HG03565 (cell line): ENCODE results near the gene BEAN1.
"Not testable (repeated sequence)": the region's sequence is repeated elsewhere in the genome, so short reads cannot be mapped to it uniquely, and the experiment has no call there.

Source experiments
- ATAC-seq: cut with Tn5 transposase; IDR thresholded peaks from one replicate; pipeline ENCODE4 v1.9.1; 2021; ENCODE audit warnings: mild to moderate bottlenecking, moderate library complexity; ENCODE audit not compliant: unreplicated experiment

The BEAN1 gene

DNA sequence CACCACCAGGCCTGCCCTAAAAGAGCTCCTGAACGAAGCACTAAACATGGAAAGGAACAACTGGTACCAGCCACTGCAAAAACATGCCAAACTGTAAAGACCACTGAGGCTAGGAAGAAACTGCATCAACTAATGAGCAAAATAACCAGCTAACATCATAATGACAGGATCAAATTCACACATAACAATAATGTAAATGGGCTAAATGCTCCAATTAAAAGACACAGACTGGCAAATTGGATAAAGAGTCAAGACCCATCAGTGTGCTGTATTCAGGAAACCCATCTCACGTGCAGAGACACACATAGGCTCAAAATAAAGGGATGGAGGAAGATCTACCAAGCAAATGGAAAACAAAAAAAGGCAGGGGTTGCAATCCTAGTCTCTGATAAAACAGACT lies 70.8 kb downstream of the BEAN1 start:
- not testable (repeated sequence) for ATAC-seq

DNA sequence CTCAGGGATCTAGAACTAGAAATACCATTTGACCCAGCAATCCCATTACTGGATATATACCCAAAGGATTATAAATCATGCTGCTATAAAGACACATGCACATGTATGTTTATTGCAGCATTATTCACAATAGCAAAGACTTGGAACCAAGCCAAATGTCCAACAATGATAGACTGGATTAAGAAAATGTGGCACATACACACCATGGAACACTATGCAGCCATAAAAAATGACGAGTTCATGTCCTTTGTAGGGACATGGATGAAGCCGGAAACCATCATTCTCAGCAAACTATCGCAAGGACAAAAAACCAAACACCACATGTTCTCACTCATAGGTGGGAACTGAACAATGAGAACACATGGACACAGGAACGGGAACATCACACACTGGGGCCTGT lies 74.5 kb downstream of the BEAN1 start:
- not testable (repeated sequence) for ATAC-seq

DNA sequence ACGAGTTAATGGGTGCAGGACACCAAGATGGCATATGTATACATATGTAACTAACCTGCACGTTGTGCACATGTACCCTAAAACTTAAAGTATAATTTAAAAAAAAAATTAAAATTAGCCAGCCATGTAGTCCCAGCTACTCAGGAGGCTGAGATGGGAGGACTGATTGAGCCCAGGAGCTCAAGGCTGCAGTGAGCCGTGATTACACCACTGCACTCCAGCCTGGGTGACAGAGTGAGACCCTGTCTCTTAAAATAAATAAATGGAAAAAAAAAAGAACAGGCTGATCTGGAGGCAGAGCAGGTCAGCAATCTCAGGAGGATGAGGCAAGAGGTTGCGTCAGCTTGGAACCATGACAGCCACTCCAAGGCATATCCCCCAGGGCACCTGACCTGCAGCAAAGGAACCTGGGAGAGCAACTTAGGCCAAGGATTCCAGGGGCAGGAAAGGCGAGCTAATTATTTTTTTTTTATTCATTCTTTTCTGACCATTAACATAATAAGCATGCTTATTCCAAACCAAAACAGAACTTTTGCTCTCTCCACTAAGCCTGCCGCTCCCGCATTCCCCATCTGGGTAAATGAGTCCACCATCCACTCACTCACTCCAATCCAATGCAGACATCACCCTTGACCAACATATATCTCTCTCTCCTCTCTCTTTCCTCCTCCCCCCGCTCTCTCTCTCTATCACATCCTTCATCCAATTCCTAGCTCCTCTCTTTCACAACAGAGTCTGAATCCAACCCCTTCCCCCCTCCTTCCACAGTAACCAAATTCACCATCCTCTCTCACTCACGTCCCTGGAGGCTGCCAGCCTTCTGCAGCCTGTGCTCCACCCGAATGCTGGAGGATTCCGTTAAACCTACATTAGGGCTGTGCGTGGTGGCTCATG lies 75.2 kb downstream of the BEAN1 start:
- no peak for ATAC-seq

DNA sequence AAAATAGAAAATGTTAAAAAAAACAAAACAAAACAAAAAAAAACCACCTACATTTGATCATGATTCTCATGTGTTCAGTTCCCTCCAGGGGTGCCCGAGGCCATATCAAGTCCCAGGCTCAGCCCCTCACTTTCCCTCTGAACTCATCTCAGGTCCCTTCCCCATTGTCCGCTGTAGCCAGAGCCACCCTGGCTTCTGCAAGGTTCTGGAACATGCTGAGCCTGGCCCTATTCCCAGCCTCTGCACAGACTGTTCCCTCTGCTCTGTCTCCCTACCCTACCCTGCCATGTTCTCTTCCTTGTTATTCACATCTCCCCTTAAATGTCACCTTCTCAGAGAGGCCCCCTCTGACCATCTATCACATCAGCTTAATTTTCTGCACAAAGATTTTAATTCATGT lies 75.9 kb downstream of the BEAN1 start:
- no peak for ATAC-seq

DNA sequence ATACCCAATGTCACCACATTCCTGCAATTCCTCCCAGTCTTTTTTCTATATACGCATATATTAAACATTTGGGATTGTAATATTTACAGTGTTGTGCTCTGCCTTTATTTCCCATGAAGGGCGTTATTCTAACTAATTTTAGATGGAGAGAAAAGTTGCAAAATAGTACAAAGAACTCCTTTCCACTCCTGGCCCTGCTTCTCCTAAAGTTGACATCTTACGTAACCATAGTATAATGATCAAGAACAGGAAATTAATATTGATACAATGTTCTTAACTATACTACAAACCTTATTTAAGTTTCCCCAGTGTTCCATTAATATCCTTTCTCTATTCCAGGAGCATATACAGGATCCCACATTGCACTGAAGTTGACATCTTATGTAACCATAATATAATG lies 76.5 kb downstream of the BEAN1 start:
- no peak for ATAC-seq

DNA sequence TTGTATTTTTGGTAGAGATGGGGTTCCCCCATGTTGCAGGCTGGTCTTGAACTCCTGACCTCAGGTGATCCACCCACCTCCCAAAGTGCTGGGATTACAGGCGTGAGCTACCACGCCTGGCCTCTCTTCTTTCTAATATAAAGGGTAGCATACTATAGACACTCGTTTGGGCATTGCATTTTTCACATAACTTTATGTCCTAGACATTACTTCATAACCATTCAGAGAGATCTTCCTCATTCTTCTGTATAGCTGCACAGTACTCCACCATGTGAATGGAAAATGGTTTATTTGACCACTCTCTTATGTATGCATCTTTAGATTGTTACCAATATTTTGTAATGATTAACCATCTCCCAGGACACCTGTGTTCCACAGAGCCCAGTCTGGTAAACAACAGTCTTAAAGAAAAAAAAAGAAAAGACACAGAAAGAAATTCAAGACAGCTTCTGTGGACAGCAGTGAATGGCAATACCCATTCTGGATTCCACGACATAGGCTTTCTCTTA lies 80.7 kb downstream of the BEAN1 start:
- ATAC-seq, result no peak

DNA sequence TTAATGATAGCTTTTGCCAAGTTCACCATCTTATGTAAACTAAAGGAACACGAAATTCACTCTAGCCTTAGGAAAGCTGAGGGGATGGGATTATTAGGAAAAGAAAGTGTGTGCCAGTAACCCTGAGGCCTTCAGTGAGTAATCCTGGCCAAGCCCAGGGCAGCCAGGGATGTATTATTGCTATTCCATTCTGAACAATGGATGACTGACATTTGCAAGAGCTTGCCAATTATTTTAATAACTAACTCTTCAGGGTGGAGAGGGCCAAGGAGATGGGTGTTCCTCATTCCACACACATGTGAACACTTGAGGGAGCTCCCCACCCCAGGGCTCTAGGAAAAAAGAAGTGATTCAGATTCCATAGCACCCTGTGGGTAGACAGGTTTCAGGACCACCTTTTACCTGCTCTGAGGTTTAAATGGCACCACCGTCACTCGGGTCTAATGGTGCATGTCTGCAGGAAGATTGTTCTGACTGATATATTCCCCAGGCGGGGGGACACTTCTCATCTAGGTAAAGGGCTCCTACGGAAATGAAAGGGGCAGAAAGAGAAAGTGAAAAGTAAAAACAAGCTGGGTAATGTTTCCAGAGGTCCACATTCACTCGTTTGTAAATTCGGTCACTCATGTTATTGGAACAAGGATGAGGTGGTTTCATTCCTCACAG lies 81.3 kb downstream of the BEAN1 start:
- peak; percentile 64 for ATAC-seq

DNA sequence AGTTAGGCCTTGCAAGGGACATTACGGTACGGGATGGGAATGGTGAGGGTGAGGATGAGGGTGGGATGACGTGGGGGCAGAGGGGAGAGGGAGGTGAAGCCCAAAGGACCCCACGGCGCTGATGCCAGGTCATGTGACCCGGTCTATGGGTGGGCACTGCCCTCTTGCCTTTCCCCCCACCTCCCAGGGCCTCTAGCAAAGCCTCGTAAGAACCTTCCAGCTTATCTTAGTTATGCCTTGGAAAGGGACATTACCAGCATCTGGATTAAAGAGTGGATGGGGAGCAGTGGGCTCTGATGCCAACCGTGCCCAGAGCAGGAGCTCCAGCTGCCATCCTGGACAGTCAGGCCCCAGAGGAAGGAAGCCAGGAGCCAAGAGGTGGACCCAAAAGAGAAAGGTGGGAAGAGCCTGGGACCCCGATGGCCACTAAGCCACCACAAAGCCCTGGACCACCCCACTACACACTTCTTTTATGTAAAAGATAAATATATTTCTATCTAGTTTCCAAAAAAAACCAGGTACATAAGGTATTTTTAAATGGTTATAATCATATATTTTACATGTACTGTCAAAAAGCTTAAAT lies 81.9 kb downstream of the BEAN1 start:
- no peak for ATAC-seq

DNA sequence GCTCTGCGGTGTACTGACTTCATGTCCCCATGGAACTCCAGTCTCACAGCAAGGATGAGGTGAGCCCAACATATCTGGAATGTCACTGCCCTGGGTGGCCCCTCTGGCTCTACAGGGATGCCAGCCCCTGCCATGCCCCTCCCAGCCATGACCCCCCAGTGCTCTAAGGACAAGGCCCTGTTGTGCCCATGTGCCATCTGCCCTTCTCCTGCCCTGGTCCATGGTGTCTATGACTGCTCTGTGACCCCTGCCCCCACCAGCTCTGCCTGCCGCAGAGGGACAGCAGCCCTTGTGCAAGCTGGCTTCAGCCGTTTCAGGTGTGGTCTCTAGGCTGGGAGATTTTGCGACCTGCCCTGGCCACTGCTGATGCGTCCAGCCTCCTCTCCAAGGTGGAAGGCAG lies 82.5 kb downstream of the BEAN1 start:
- no peak for ATAC-seq

DNA sequence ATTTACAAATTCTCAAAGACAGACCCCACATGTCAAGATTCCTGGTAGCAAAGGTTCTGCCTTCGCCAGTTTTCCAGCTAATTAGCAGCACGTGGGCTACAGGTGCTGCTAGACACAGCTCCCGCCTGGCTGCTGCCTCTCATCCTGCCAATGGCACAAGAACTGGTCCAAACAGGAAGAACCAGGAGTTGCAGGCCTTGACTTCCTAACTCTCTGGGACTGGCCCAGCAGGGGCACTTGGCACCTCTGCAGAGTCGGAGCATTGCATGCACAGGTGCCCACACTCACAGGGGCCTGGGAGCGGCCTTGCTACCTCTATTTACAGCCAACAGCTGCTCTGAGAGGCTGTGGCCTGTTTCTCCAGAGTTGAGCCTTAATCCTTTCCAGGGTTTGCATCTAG lies 83.2 kb downstream of the BEAN1 start:
- ATAC-seq, result no peak

DNA sequence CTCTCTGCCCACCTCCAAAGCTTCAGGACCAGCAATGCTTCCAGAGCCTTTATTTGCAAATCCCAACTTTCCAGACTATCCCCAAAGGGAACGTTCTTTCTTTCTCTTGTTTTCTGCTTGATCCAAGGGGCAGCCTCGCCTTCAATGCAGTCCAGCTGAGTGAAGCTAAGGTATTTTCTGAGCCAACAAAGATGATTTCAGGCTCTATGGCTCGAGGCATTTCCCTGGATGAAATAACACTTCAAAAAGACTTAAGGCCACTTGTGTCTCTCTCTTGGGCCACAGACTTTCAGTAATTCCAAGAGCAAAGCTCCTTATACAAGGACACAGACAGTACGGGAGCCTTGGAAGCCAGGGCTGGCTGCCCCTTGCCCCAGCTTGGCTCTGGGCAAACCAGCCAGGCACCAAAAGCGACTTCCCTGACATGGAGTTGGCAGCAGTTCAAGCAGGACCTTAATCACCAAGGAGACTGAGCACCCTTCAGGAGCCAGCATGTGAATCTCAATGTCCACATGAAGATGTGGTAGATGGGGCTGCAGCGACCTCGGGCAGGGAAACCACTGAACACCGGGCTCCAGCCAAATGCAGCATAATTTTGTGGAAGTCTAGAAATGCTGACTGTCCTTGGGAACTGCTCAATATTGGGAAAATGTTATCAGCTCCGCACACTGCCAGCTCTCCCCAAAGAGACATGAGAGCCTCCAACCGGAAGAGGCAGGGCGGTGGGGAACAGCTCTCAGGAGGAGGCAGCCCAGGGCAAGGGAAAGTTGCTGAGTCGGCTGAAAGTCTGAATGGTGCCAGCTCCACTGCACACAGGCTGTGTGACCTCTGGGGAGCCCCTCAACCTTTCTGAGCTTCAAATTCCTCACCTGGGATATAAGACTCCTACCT lies 83.9 kb downstream of the BEAN1 start:
- no peak for ATAC-seq

DNA sequence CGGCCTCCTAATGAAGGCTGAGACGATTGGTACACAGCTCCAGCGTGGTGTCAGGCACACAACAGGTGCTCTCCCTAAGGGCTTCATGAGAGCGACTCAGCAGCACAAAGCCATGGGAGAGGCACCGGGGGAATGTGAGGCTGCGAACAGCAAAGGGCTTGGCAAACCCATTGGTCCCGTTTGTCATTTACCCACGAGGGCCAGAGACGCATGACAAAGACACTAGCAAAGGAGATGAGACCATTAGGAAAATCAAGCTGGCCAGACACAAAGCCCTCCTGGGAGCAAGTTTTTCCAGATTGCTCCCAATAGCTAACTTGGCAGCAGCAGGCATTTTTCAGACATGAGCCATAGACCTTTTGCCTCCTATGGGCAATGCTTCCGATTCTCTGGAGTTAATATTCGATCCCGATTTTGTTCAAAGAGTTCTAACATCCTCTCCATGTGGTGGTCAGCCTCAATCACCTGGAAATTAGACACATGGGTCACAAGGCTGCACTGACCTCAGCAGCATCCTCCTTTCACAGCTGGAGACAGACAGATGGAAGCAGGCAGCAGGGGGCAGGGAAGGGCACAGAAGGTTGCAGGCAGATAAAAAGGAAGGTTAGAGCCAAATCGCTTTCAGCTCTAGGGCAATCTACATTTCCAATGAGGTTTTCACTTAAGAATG lies 84.6 kb downstream of the BEAN1 start:
- ATAC-seq, result no peak

DNA sequence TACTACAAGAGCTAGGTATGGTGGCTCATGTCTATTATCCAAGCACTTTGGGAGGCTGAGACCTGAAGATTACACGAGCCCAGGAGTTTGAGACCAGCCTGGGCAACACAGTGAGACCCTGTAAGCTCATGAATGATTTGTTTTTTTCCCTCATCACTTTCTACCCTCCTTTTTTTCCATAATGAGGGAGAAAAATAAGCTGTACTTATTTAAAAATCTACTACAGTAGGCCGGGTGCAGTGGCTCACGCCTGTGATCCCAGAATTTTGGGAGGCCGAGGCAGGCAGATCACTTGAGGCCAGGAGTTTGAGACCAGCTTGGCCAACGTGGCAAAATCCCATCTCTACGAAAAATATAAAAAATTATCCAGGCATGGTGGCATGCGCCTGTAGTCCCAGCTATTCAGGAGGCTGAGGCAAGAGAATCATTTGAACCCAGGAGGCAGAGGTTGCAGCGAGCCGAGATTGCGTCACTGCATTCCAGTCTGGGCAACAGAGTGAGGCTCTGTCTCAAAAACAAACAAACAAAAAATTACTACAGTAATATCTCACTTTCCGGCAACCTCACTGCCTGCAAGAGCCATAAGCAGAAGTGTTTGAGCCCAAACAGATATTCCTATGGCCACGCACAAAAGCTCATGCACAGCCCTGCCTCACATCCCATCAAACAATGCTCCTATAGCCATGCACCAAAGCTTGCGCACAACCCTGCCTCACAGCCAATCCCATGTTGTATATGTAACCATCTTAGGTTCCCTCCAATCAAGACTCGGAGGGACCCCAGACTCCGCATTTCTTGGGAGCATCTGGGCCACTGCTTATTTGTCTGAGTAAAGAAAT lies 85.4 kb downstream of the BEAN1 start:
- ATAC-seq, result no peak

DNA sequence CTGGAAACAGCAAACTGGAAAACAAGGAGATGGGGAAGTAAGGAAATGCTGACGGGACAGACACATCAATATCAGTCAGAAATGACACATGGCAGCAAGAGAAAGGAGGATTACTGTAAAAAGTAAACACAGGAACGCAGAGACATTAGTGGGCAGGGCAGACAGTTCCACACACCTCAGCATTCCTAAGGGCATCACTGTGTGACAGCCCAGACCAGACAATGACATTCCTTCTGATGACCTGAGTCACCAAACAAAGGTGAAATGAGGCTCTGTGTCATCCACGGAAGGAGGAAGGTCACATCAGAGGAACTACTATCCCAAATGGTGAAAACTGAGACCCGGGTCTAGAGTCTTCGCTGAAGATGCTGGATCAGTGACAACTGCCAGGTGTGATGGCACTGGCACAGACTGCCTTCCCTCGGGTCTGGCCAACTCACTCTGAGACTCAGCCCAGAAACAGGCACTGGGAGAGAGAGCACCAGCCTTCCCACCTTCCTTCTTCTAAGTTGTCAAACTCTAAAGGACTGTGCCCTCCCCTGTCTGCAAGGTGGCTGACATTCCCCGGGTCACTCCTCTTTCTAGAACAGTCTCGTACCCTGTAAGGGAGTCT lies 86.1 kb downstream of the BEAN1 start:
- no peak for ATAC-seq

DNA sequence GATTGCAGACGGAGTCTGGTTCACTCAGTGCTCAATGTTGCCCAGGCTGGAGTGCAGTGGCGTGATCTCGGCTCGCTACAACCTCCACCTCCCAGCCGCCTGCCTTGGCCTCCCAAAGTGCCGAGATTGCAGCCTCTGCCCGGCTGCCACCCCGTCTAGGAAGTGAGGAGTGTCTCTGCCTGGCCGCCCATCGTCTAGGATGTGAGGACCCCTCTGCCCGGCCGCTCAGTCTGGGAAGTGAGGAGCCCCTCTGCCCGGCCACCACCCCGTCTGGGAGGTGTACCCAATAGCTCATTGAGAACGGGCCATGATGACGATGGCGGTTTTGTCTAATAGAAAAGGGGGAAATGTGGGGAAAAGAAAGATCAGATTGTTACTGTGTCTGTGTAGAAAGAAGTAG lies 87.3 kb downstream of the BEAN1 start:
- ATAC-seq, result not testable (repeated sequence)

DNA sequence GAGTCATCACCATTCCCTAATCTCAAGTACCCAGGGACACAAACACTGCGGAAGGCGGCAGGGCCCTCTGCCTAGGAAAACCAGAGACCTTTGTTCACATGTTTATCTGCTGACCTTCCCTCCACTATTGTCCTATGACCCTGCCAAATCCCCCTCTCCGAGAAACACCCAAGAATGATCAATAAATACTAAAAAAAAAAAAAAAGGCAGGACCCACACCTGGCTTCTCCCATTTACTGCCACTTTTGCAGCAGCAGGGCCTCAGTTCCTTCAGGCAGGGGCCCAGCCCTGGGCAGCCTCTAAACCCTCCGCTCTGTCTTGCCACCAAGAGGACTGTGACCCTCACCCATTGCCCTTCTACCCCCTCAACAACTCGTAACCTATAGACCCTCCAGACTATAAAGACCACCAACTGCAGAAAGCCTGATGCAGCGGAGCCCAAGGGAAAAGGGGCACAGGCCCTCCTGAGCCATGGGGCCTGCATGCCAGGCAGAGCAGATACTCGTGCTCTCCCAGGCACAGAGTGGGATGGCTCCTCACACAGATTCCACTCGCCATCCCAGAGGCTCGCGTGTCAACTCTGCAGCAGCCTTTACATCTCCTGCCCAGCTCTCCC lies 88.0 kb downstream of the BEAN1 start:
- ATAC-seq, result not testable (repeated sequence)

DNA sequence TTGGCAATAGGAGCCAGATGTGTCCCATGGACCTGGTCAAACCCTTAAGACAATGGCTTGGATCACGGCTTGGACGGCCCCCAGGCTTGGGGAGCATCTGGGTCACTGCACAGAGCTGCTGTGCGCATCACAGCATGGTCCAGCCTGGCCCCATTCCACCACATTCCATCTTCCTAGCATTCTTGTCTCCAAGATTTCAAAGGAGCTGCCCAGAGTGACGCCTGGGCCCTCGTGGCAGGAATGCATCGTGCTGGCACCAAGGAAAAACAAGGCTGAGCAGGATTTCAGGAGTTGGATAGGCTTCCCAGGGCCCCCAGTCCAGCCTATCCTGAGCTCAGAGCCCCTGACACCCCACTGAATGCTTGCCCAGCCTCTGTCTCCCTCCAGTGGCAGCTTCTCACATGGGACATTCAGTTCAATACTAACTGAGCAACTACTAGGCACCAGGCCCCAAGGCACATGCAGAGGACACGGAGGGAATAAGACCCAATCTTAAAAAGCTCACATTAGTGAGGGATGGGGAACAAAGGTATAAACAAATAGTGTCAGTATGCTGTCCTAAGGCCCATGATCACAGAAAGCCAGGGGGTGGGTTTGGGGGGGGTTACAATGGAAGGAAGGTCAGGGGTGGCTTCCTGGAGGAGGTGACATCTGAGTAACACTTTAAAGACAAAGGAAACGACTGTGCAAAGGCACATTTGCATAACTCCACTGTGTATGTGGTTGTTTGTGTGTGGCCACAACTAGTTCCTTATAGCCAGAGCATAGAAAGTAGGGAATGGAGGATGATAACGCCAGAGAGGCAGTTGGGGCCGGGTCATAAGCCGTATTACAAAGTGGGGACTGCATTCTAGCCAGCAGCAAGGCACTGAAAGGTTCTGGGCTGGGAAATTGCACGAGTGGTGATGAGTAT lies 88.8 kb downstream of the BEAN1 start:
- ATAC-seq, result peak; percentile 2

DNA sequence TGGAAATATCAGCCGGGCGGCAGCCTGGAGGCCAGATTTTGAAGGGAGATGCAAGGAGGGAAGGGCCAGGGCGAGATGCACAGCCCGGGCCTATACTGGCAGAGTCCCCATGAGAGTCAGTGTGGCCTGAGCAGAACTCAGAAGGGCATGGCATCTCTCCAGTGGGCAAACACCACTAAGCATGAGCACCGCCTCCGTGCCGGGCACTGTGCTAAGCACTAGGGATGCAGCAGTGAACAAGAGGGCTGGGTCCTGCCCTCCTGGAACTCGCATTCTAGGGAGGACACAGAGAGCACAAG lies 89.4 kb downstream of the BEAN1 start:
- ATAC-seq, result no peak
